HG03378 (cell line): ENCODE measurements around the gene PDE6B.
"Not testable (repeated sequence)": the region's sequence is repeated elsewhere in the genome, so short reads cannot be mapped to it uniquely, and the experiment has no call there.

Experiments
- ATAC-seq: cut with Tn5 transposase; IDR thresholded peaks from one replicate; pipeline ENCODE4 v1.9.1; 2021; ENCODE audit warnings: mild to moderate bottlenecking, moderate library complexity; ENCODE audit not compliant: unreplicated experiment

Gene PDE6B

GRCh38 chr4:635066-635835 lies 9.9 kb downstream of the PDE6B start:
- not testable (repeated sequence) for ATAC-seq

- ATAC-seq = no peak
Measured at GRCh38 chr4:635851-636627, 10.7 kb downstream of the PDE6B start.

- ATAC-seq = no peak
Measured at GRCh38 chr4:636628-637159, 11.3 kb downstream of the PDE6B start.

- no peak for ATAC-seq
Measured at GRCh38 chr4:637536-638280, 12.3 kb downstream of the PDE6B start.

- ATAC-seq = not testable (repeated sequence)
Measured at GRCh38 chr4:642366-642765, 17.0 kb downstream of the PDE6B start.

GRCh38 chr4:646460-646859 lies 21.1 kb downstream of the PDE6B start:
- no peak for ATAC-seq

GRCh38 chr4:647481-647880 lies 22.1 kb downstream of the PDE6B start:
- ATAC-seq = no peak

GRCh38 chr4:648579-649292 lies 23.4 kb downstream of the PDE6B start:
- ATAC-seq = no peak

GRCh38 chr4:649293-649625 lies 23.9 kb downstream of the PDE6B start:
- no peak for ATAC-seq

GRCh38 chr4:649751-650310 lies 24.5 kb downstream of the PDE6B start:
- ATAC-seq = no peak

- ATAC-seq = no peak
Measured at GRCh38 chr4:650461-650860, 25.1 kb downstream of the PDE6B start.

GRCh38 chr4:650951-651883 lies 25.8 kb downstream of the PDE6B start:
- ATAC-seq = no peak

GRCh38 chr4:651884-652642 lies 26.7 kb downstream of the PDE6B start:
- ATAC-seq = no peak

GRCh38 chr4:653080-653821 lies 27.9 kb downstream of the PDE6B start:
- no peak for ATAC-seq

- ATAC-seq = no peak
Measured at GRCh38 chr4:653831-654502, 28.6 kb downstream of the PDE6B start.

- no peak for ATAC-seq
Measured at GRCh38 chr4:654503-654845, 29.1 kb downstream of the PDE6B start.

GRCh38 chr4:654871-655463 lies 29.6 kb downstream of the PDE6B start:
- no peak for ATAC-seq
